Measurements from ENCODE around the gene TRMT2A. TPM values are rescaled to one million over a fixed set of nuclear protein-coding genes. Genes with fewer than 3 reads are reported as not detected.
"Not testable (repeated sequence)": the region's sequence is repeated elsewhere in the genome, so short reads cannot be mapped to it uniquely, and the experiment has no call there.

The TRMT2A gene
- total RNA-seq, 1 donor from 2014 or later = 40.4 TPM

DNA sequence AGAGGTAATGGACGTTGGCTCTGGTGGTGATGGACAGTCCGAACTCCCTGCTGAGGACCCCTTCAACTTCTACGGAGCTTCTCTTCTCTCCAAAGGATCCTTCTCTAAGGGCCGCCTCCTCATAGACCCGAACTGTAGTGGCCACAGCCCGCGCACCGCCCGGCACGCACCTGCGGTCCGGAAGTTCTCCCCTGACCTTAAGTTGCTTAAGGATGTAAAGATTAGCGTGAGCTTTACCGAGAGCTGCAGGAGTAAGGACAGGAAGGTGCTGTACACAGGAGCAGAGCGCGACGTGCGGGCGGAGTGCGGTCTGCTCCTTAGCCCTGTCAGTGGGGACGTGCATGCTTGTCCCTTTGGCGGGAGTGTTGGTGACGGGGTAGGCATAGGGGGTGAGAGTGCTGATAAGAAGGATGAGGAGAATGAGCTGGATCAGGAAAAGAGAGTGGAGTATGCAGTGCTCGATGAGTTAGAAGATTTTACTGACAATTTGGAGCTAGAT lies 30.9 kb downstream of the TRMT2A start:
- no peak for DNase-seq

- DNase-seq = no peak
Measured at GRCh38 chr22:20085651-20086050, 31.4 kb downstream of the TRMT2A start.

DNA sequence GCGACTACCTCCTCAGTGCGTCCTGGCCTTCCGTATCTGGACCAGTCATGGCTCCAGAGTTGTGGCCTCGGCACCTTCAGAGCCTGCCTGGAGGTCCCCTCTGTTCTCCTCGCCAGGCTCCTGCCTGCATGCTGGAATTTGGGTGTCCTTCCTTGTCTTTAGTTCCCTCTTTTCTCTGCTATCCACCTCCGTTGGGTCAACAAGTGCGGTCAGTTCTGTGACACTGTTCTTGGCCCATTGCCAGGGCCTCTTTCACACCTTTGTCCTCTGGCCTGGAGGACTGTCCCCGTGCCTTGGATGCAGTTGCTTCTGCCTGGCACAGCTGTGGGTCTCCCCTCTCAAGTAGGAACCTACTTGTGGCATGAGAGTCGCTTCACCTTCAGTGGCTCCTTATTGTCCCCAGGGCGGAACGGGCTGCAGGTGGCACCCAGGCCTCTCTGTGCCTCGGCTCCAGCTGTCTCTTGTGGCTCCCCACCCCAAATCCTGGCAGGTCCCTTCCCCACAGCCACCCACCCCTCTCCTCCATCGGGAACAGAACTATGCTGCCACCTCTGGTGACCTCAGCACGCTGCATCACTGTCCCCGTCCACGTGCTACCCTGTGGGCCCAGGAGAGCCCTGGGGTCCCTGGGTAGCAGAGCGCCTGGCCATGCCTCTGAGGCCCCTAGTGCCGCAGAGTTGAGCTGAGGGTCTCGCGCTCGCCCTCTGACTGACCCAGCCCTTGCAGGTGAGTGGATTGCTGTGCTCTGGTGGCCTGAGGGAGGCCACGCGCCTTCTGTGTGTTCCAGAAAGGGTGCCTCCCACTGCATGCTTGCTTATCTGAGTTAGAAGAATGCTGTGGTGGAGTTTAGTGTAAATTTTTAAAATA lies 32.2 kb downstream of the TRMT2A start:
- no peak for DNase-seq

- no peak for DNase-seq
Measured at GRCh38 chr22:20083891-20084546, 33.0 kb downstream of the TRMT2A start.

DNA sequence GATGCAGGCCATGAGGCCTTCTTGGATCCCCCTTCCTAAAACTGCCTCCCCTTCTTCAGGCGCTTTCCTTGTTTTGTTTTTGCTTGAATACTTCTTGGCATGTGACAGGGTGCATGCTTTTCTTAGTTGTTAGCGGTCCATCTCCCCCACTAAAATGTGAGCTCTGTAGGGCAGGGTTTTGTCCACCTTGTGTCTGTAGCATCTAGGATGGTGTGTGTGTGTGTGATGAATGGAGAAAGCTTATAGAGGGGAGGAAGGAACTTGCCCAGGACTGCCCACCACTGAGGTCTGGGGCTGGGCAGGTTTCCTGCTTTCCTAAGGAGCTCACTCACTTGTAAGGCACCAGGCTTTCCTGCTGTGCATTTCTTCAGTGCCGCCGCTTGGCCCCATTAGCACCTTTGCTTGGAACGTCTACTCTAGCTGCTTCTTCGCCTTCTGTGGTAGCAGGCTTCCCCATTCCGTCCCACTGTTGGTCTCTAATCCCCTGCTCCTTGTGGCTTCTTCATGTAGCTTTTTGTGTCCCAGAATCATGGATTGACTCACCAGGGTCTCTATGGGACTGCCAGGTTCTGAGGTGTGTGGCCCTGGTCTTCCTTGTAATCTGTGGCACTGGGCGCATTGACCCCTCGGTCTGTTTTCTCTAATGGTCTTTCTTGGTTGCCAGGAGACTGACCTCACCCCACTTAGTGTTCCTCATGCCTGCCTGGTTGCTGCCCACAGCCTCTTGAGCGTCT lies 33.7 kb downstream of the TRMT2A start:
- DNase-seq = no peak

- DNase-seq = peak; percentile 62
Measured at GRCh38 chr22:20080776-20081654, 36.0 kb downstream of the TRMT2A start.

DNA sequence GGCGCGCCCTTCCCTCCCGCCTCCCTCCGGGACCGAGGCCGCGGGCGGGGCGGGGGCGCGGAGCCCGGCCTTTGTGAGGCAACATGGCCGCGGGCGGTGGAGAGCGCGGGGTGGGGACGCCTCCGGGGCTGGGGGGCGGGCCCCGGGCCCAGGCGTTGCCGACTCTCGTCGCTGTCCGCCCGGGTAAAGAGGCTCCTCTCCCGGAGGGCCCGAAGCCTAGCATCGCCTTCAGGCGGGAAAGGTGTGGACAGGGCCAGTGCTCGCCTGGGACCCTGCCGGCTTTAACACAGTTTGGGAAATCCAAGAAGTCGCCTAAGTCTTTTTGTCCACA lies 36.6 kb downstream of the TRMT2A start:
- peak; percentile 70 for DNase-seq

DNA sequence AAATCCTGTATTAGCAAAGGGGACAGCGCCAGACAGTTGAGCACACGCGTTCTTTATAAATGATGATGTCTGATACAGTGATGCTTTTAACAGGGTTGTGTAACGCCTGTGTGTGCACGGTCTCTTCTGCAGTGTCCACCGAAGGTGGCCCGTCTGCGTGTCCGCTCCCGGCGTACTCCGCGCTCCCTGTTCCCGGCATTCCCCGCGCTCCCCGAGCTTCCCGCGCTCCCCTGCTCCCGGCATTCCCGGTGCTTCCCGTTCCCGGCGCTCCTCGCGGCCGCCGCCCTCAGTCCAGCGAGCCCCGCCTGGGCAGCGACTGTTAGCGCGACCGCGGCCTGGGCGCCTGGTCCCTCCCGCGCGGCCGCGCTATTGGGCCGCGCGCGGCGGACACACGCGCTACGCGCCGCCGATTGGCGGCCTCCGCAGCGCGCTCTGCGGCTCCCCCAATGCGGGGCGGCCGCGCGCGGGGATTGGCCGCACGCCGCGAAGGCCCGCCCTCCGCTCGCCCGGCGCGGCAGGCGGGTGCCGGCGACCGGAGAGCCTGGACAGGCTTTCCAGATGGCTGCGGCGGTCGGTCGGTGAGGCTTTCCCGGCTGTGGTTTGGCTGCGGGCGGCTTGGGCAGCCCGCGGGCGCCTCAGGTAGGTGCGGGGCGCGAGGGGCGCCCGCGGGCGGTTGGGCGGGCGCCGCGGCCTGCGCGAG lies 37.1 kb downstream of the TRMT2A start, which contains the start of gene DGCR8:
DGCR8 (plus strand) TSS at position 497 of the 700 bp plus-strand sequence. CDS start 5,723 bp downstream, outside the sequence.
- peak; percentile 98 for DNase-seq

GRCh38 chr22:20076627-20077172 lies 40.3 kb downstream of the TRMT2A start:
- no peak for DNase-seq

DNA sequence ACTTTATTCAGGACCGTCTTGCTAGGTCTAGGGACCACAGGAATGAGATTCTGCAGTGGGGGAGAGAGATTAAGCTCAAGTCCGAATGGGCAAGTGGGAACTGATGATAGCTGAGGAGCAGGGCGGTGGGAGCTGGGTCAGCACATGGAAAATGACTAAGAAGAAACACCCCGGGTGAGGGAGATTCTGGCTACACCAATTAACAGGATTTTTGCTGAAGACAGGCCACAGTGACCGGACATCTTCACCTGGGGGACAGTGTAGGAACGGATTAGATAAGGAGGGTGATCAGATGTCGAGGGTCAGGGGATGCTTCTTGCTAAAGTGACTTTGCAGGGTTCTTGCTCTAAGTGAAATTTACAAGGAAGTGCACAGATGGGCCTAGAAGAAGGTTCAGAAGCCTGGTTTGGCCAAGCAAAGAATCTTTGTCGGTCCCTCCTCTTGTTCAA lies 45.5 kb downstream of the TRMT2A start:
- no peak for DNase-seq

- DNase-seq = no peak
Measured at GRCh38 chr22:20069331-20070042, 47.5 kb downstream of the TRMT2A start.

DNA sequence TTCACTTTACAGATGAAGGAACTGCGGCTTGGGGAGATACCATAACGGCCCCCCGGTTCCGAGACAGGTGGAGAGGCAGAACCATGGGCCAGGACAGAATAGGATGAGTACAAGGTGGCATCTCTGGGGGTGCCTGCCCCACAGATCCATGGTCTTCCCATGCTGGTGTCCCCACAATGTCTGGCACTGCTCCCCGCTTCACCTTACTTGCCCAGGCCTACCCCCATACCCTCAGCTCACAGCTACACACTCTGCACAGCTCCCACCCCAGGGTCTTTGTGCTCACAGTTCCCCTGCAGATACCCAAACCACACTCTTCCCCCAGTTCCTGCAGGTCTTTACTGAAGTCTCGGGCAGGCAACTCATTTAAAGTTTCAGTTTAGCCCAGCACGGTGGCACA lies 48.4 kb downstream of the TRMT2A start:
- DNase-seq = no peak

DNA sequence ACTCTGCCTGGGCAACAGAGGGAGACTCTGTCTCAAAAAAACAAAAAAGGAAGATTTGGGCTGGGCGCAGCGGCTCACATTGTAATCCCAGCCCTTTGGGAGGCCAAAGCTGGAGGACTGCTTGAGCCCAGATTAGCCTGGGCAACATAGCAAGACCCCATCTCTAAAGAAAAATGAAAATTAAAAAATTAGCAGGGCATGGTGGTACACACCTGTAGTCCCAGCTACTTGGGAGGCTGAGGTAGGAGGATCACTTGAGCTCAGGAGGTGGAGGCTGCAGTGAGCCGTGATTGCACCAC lies 49.7 kb downstream of the TRMT2A start:
- DNase-seq = not testable (repeated sequence)

DNA sequence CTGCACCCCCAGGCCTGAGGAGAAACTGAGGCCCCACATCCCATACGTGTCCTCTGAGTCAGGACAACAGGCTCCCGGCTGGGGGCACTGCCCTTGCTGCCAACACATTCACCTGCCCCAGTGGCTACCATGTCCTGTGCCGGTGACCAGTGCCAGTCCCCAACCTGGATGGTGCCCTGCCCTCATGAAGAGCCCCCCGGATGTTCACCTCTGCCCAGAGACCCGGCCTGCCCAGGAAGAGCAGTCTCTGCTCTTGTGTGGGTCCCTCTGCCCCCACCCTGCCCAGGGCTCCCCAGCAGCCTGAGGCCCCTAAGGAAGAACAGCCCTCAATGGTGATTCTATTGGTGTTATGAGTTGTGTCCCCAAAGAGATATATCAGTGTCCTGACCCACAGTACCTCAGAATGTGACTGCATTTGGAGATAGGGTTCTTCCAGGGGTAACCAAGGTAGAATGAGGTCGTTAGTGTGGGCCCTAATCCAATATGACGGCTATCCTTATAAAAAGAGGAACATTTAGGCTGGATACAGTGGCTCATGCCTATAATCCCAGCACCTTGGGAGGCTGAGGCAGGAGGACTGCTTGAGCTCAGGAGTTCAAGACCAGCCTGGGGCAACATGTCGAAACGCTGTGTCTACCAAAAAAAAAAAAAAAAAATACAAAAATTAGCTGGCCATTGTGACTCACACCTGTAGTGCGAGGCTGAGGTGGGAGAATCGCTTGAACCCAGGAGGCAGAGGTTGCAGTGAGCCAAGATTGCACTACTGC lies 50.2 kb downstream of the TRMT2A start:
- no peak for DNase-seq

DNA sequence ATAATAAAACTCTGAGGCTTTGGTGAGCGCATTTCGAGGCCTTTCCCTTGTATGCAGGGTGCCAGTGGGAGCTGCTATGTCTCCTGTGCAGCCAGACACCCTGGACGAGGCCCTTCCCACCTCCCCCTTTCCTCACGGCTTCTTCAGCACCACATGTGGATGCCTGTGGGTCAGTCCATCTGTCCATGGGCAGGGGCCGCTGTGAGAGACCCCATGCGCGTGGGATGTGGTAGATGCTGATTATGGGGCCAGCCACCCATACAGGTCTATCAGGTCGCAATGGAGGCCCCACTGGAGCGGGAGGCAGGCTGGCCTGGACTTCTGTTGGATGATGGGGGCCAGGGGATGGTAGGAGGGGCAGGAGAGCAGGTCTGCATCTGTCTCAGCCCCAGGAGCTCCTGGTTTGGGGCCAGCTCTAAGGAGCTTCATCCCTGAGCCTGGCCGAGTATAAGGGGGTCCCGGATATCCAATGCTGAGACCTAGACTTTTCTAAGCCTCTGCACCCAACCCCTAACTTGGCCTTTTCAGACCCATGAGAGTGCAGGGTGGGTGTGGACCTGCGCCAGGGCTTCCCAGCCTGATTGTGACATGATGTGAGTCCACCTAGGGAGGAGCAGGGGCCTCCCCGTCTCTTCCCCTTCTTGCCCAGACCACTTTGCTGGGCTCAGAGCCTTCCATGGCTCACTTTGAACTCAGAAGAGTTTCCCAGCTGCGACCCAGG lies 51.0 kb downstream of the TRMT2A start:
- no peak for DNase-seq

DNA sequence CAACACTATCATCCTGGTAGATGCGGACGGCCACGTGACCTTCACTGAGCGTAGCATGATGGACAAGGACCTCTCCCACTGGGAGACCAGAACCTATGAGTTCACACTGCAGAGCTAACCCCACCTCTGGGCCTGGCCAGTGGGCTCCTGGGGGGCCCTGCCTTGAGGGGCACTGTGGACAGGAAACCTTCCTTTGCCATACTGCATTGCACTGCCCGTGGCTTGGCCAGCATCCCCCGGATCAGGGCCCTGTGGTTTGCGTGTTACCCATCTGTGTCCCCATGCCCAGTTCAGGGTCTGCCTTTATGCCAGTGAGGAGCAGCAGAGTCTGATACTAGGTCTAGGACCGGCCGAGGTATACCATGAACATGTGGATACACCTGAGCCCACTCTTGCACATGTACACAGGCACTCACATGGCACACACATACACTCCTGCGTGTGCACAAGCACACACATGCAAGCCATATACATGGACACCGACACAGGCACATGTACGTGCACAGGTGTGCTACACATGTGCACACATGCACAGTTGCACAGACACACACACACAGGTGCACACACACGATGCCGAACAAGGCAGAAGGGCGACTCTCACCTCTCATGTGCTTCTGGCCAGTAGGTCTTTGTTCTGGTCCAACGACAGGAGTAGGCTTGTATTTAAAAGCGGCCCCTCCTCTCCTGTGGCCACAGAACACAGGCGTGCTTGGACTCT lies 52.3 kb downstream of the TRMT2A start:
- no peak for DNase-seq

DNA sequence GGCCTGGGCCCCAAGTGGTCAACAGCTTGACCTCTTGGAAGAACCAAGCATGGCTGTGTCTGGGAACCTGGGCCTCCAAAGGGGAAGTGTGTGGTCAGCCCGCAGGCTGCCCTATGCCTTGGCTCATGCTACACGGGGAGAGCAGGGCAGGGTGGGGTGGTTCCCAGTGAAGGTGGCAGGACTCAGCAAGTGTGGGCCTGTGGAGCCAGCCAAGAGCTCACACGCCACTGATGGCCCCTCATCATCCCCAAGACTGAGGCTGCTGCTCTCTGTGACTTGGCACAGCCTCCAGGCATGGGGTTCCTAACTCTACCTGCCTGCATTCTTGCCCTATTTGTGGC lies 52.9 kb downstream of the TRMT2A start:
- no peak for DNase-seq
